ENCODE measurements around the gene HES6.

HES6 gene

DNA sequence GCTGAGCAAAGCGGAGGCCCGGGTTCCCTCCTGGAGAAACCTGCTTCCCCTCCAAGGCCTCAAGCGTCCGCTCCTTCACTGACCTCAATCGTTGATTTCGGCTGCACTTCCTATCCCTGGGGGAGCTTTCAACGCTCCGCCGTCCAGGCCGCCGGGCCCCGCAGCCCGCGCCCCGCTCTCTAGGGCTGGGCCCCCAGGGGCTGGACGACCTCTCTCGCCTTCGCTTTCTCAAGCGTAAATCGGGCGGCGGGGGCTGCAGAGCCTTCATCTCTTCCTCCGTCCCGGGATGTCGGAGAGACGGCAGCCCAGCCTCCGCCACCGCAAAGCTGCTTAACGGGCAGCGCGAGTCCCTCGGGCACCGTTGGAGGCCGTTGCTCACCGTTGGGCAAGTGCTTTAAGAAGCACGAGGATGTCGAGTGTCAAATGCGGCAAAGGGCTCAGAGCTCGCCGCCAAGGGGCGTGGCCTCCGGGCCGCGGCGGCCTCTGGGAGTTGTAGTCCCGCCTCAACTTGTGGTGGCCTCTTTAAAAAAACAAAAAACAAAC is 8.5 kb downstream of the HES6 start:
- DNase-seq = no peak

GRCh38 chr2:238230699-238231098 is 9.1 kb downstream of the HES6 start:
- no peak for DNase-seq

GRCh38 chr2:238228700-238229099 is 11.1 kb downstream of the HES6 start:
- no peak for DNase-seq

- no peak for DNase-seq
Measured at GRCh38 chr2:238227587-238228032, 12.2 kb downstream of the HES6 start.

DNA sequence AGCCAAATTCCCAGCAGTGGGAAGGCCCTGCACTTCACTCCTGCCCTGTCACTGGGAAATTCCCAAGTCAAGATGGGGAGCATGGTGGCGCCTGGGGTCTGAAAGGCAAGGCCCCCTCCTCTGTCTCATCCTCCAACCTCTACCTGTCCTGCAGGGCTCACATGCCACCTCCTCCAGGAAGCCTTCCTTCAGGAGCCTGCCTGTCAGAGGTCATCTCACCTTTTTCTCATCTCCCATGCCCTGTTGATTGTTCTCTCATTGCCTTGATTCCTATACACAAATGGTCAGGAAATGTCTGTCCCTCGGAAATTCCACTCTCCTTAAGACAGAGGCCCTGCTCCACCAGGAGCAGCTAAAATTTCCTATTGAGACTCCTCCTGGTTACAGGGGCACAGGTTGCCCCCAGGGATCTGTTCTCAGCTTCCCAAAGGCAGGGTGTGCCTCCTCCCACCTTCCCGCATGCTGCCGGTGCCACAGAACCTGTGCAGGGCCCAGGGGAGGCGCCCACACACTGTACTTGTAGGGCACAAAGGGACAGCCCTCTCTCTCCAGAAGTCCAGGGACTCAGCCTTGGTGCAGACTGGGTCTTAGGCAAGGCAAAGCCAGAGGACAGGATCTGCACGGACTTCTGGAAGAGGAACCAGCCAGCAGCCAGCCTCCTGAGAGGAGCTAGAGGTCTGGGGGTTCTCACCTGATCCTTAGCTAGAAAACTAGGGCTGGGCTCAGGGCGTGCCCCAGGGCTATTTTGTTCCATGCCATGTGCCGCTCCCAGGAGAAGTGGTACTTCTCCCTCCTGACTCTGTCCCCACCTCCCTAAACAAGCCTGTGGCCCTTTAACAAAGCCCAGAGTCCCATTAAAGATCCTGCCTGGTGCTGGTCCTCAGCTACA is 12.9 kb downstream of the HES6 start:
- DNase-seq = no peak

GRCh38 chr2:238225911-238226697 is 13.7 kb downstream of the HES6 start:
- DNase-seq = no peak

DNA sequence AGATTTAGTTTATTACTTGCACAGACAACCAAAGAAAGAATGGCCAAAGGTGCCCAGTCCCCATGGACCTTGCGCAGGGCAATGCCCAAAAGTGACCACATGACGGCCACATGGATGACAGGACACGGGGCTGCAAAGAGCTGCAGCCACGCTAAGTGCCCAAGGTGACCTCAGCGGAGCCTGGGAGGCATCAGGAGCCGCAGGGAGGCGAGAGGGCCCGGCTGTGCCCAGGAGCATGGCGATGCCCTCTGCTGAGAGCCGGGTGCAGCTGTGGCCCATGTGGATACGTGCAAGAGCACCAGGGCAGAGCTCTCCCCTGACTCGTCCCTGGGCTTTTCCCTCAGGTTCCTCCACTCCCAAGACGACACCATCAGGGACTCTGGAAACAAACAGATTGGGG is 14.7 kb downstream of the HES6 start:
- DNase-seq = no peak

- no peak for DNase-seq
Measured at GRCh38 chr2:238224356-238225035, 15.3 kb downstream of the HES6 start.

GRCh38 chr2:238220892-238221521 is 18.8 kb downstream of the HES6 start:
- no peak for DNase-seq

DNA sequence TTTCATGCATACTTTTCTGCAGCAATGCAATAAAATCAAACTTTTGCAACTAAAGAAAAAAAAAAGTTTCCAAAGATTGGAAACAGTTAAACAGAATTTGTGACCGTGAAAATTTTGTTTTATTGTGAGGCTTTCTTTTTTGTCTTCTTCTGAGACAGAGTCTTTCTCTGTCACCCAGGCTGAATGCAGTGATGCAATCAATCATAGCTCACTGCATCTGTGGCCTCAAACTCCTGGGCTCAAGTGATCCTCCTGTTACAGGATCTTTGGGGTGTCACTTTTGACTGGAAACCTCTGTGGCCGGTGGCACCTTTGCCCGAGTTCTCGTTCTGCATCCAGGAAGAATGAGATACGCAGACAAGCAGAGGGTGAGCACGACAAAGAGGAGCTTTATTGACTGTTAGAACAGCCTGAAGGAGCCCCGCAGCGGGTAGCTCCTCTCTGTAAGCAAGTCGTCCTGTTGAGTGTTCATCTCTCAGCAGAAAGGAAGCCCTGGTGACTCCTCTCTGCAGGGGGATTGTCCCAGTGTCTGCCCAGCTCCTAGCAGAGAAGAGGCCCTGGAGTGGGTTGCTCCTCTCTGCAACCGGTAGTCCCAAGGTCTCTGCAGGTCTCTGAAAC is 19.5 kb downstream of the HES6 start:
- no peak for DNase-seq

GRCh38 chr2:238216651-238217184 is 23.1 kb downstream of the HES6 start:
- DNase-seq = no peak

DNA sequence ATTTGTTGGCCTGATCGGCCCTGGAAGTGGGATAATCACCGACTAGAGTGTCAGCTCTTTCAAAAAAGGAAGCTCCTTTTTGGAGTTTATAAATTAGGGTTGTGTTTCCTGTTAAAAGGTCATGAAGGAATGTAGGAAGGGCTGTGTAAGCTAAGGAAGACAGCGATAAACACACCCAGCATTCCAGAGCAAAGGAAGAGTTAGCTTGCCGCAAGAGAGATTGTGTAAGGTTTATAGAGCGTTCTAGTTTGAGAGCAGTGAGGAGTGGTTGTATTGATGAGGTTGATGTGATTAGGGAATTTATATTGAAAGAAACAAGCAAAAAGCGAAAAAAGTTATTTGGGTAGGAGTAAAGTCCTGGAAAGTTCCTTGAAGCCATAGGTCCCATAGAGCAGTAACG is 32.8 kb downstream of the HES6 start:
- no peak for DNase-seq

- DNase-seq = no peak
Measured at GRCh38 chr2:238203973-238204683, 35.7 kb downstream of the HES6 start.

DNA sequence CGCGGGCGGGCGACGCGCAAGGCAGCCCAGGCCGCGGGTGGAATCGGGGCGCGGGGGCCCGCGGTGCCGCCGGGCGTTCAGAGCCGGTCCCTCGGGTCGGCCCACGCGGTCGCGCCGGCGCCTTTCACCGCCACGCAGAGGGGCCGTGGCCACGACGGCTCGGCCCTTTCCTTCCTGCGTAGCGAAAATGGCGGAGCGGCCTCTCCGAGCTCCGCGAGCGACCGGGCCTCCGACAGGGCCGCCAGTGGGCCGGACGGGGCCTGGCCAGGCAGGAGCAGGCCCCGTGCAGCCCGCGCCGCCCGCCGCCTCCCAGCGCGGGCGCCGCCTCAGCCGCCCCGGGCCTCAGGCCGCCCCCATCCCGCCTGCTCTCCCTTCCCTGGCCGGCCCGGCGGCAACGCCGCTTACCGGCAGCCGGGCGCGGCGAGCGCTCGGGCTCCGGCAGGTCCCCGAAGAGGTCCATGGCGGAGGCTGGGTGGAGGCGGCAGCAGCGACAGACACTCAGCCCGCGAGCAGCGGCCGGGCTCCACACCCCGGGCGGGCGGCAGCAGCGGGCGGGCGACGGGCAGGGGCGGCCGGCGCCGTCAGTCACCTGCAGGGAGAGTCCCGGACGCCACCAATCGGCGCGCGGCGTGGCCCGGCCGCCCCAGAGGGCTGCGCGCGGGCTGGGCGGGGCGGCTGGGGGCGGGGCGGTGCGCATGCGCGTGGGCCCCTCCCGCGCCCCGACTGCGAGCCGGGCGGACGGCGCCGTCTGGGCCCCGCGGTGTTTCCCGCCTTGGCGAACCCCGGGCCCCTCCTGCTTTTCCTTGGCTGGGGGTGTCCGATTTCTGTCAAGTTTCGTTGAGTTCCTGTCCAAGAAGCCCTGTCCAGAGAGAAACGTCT is 36.5 kb downstream of the HES6 start, which contains the start of gene ILKAP:
ILKAP (minus strand) TSS at position 602 of the 879 bp plus-strand sequence; CDS start at position 460, 142 bp downstream.
- DNase-seq = peak; percentile 84

DNA sequence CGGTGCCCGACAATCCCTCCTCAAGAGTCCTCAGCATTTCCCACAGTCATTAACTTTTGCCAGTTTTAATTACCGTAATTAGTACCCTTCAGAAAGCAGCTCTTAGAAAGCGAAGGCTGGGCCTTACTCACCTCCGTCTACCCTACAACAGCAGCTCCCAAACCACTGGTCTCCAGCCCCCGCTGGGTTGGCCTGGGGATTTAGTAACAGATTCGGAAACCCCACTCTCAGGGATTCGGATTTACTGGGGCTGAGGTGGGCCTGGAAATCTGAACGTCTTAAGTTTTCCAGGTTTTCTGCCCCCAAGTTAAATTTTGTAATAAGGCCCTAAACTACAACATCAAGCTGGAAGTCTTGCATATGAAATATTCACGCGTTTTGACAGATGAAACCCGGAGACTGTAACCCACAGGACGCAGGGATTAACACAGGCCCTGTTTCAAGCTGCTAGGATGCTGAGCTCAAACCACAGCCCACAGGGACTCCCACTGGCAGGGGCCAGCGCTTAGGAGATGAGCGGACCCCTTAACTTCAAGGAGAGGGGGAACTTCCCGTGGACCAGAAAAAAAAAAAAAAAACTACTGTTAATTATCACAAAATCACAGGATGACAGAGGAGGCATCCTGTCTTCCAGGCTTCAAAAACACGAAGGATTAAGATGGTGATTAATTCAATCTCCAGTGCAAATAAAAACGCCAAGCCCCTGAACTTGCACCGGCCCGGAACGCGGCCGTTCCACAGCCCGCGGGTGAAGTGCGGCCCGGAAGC is 37.3 kb downstream of the HES6 start:
- DNase-seq = no peak

DNA sequence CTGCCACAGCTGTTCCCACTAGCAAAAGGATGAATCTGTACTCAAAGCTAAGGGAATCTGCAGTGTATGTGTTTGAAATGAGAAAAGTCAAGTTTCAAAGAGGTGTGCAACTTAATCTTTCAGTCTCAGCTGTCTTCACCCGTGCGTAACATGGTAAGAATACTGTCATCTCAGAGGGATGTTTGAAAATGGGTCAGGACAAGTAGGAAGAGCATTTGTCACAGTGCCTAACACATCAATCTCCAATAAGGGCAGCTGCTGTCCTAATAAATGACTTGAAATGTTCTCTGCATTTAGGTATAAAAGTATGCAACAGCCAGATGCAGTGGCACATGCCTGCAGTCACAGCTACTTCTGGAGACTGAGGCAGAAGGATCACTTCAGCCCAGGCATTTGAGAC is 49.4 kb downstream of the HES6 start:
- no peak for DNase-seq
